Duodenal mucosa (tissue), 2 donors: ENCODE measurements around the gene HOXC4.

ENCODE experiments used
- H3K27ac ChIP-seq: one replicate; pipeline ENCODE4 v1.7.0; 2013; ENCODE audit warnings: low read depth, low read length
- H3K27me3 ChIP-seq, 2 donors: one replicate each; pipeline ENCODE4 v1.7.0; 2013; ENCODE audit warnings: low read length in 2 of 2, control low read depth in 1 of 2; ENCODE audit not compliant: insufficient read depth in 2 of 2, control insufficient read depth in 1 of 2
- H3K36me3 ChIP-seq, 2 donors: one replicate each; pipeline ENCODE4 v1.7.0; 2013; ENCODE audit warnings: low read length in 2 of 2, control low read depth in 1 of 2; ENCODE audit not compliant: insufficient read depth in 2 of 2, control insufficient read depth in 1 of 2
- H3K4me1 ChIP-seq, 2 donors: one replicate each; pipeline ENCODE4 v1.7.0; 2013; ENCODE audit warnings: low read length in 2 of 2, control low read depth in 1 of 2; ENCODE audit not compliant: insufficient read depth in 2 of 2, control insufficient read depth in 1 of 2
- H3K4me3 ChIP-seq, 2 donors: one replicate each; pipeline ENCODE4 v1.7.0; 2013; ENCODE audit warnings: low read length in 2 of 2, low read depth in 1 of 2
- H3K9ac ChIP-seq, 2 donors: one replicate each; pipeline ENCODE4 v1.7.0; 2013; ENCODE audit warnings: low read length in 2 of 2, low read depth in 1 of 2
- H3K9me3 ChIP-seq, 2 donors: one replicate each; pipeline ENCODE4 v1.7.0; 2013; ENCODE audit warnings: low read length in 2 of 2, control low read depth in 1 of 2; ENCODE audit not compliant: control insufficient read depth in 1 of 2

HOXC4 gene

GRCh38 chr12:54050482-54050810, 3.2 kb upstream of the HOXC4 start:
- Histone ChIP-seq H3K4me3 (no peak overlapping the region), H3K9me3 (no peaks in the 10 kb centered on the region), H3K9ac (no peak overlapping the region), H3K27ac (no peak overlapping the region), H3K36me3 (no peaks in the 10 kb centered on the region), H3K27me3 (peaks cover 74 to 90% of the 10 kb centered on the region in 2 donors), H3K4me1 (peaks cover 16 to 21% of the 10 kb centered on the region in 2 donors)

DNA sequence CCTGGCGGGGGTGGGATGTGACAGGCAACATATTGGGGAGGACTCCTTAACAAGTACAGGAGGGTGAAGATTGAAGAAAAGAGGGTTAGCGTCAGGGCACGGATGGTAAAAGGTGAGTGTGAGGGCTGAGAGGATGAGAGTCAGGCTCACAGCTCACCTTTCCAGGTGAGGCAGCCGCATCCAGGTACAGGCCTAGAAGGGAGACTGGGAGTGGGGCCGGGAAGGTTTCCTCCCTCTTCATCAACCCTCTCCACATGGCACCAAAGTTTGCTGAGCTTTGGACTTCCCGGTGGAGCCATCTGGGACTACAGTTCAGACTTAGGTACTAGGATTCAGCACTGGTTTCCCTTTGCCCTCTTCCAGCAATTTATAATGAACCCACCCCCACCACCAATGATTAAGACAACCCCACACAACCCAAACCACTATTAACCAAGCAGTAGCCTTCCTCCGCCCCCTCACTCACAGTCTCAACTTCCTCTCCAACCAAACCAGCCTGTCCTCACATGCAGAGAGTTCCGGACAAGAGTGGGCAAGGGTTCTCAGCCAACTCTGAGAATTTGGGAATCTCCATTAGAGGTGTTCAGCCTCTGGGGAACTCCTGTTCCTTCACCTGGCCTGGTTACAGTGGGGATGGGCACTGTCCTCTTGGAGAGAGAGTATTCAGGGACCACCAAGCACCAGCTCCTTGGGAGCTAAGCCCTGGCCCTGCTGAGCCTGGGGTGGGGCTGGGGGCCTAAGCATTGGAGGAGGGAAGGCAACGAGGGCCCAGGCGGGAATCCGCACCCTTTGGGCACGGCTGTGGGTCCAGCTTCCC, 2.4 kb upstream of the HOXC4 start:
- no peak overlapping the region for H3K4me3 ChIP-seq
- H3K27ac ChIP-seq, result no peak overlapping the region
- H3K9ac ChIP-seq, result no peak overlapping the region
- no peaks in the 10 kb centered on the region for H3K9me3 ChIP-seq
- H3K36me3 ChIP-seq, result no peaks in the 10 kb centered on the region
- H3K4me1 ChIP-seq, result peaks cover 16 to 21% of the 10 kb centered on the region in 2 donors
- H3K27me3 ChIP-seq, result peaks cover 74 to 90% of the 10 kb centered on the region in 2 donors

GRCh38 chr12:54051874-54052437, 1.7 kb upstream of the HOXC4 start:
- Histone ChIP-seq H3K27ac (no peak overlapping the region), H3K27me3 (peaks cover 73 to 88% of the 10 kb centered on the region in 2 donors), H3K9me3 (no peaks in the 10 kb centered on the region), H3K36me3 (no peaks in the 10 kb centered on the region), H3K9ac (no peak overlapping the region), H3K4me3 (no peak overlapping the region), H3K4me1 (peaks cover 16 to 21% of the 10 kb centered on the region in 2 donors)

DNA sequence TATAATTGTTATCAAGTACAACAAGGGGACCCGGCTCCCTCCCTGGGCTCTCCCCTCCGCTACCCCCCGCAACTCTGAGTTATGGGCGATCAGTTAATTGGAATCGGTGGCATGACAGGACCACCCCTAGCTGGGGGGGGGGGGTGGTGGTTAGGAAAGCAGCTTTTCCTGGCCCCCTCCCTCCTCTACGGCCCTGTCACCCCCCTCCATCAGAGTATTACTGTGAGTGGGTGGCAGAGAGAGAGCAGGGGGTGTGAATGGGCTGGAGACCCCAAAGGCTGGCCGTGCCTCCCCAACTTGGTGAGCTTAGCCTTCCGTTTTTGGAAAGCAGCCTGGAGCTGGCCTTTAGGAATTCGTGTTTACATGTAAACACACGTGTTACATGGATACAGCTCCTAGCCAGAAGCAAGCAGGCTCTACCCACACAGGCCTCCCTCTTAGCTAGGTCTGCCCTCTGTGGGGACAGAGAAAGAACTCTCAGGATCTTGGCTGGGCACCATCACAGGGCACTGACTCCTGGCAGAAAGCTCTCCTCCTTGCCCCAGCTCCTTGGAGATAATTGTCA, 1.1 kb upstream of the HOXC4 start:
- H3K27me3 ChIP-seq, result peaks cover 68 to 85% of the 10 kb centered on the region in 2 donors
- peak overlapping the region; percentile 61 to 65 for H3K4me3 ChIP-seq
- H3K9ac ChIP-seq, result peak overlapping the region in 1 of 2 donors; percentile 47
- no peak overlapping the region for H3K27ac ChIP-seq
- no peaks in the 10 kb centered on the region for H3K36me3 ChIP-seq
- no peaks in the 10 kb centered on the region for H3K9me3 ChIP-seq
- H3K4me1 ChIP-seq, result peaks cover 16 to 21% of the 10 kb centered on the region in 2 donors

- peak overlapping the region; percentile 61 to 65 for H3K4me3 ChIP-seq
- H3K27me3 ChIP-seq, result peaks cover 66 to 84% of the 10 kb centered on the region in 2 donors
- H3K4me1 ChIP-seq, result peaks cover 16 to 21% of the 10 kb centered on the region in 2 donors
- no peaks in the 10 kb centered on the region for H3K9me3 ChIP-seq
- peak overlapping the region; percentile 47 to 55 for H3K9ac ChIP-seq
- no peaks in the 10 kb centered on the region for H3K36me3 ChIP-seq
- H3K27ac ChIP-seq, result no peak overlapping the region
Measured at GRCh38 chr12:54053003-54053750, 458 bp upstream of the HOXC4 start.

DNA sequence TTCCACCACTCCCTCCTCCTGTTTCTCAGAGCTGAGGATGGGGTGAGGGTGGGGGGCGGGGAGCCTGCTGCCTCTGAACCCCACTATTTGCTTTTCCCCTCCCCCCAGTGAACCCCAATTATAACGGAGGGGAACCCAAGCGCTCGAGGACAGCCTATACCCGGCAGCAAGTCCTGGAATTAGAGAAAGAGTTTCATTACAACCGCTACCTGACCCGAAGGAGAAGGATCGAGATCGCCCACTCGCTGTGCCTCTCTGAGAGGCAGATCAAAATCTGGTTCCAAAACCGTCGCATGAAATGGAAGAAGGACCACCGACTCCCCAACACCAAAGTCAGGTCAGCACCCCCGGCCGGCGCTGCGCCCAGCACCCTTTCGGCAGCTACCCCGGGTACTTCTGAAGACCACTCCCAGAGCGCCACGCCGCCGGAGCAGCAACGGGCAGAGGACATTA, 1.1 kb downstream of the HOXC4 start:
- H3K27me3 ChIP-seq, result peaks cover 56 to 85% of the 10 kb centered on the region in 2 donors
- peak overlapping the region in 1 of 2 donors; percentile 32 for H3K9ac ChIP-seq
- H3K4me3 ChIP-seq, result peak overlapping the region; percentile 55 to 61
- no peak overlapping the region for H3K27ac ChIP-seq
- no peaks in the 10 kb centered on the region for H3K36me3 ChIP-seq
- no peaks in the 10 kb centered on the region for H3K9me3 ChIP-seq
- H3K4me1 ChIP-seq, result peaks cover 16 to 21% of the 10 kb centered on the region in 2 donors

GRCh38 chr12:54055552-54055951, 1.9 kb downstream of the HOXC4 start:
- no peaks in the 10 kb centered on the region for H3K9me3 ChIP-seq
- H3K4me3 ChIP-seq, result no peak overlapping the region
- peaks cover 52 to 81% of the 10 kb centered on the region in 2 donors for H3K27me3 ChIP-seq
- no peaks in the 10 kb centered on the region for H3K36me3 ChIP-seq
- H3K9ac ChIP-seq, result no peak overlapping the region
- H3K27ac ChIP-seq, result no peak overlapping the region
- H3K4me1 ChIP-seq, result peaks cover 16 to 21% of the 10 kb centered on the region in 2 donors

- Histone ChIP-seq H3K9me3 (no peaks in the 10 kb centered on the region), H3K9ac (no peak overlapping the region), H3K4me1 (peaks cover 13 to 19% of the 10 kb centered on the region in 2 donors), H3K27ac (no peak overlapping the region), H3K4me3 (no peak overlapping the region), H3K27me3 (peaks cover 48 to 81% of the 10 kb centered on the region in 2 donors), H3K36me3 (no peaks in the 10 kb centered on the region)
Measured at GRCh38 chr12:54056110-54056509, 2.5 kb downstream of the HOXC4 start.

- no peaks in the 10 kb centered on the region for H3K36me3 ChIP-seq
- no peak overlapping the region for H3K9ac ChIP-seq
- no peak overlapping the region for H3K4me3 ChIP-seq
- H3K27me3 ChIP-seq, result peaks cover 39 to 77% of the 10 kb centered on the region in 2 donors
- no peak overlapping the region for H3K27ac ChIP-seq
- H3K4me1 ChIP-seq, result no peaks in the 10 kb centered on the region
- H3K9me3 ChIP-seq, result no peaks in the 10 kb centered on the region
Measured at GRCh38 chr12:54058128-54058768, 4.6 kb downstream of the HOXC4 start.
